GM19324 (cell line): ENCODE measurements around the gene WDR90.

Experiments
- ATAC-seq: cut with Tn5 transposase; IDR thresholded peaks from one replicate; pipeline ENCODE4 v1.9.1; 2021; ENCODE audit warnings: mild to moderate bottlenecking, moderate library complexity; ENCODE audit not compliant: unreplicated experiment, low FRiP score

Gene WDR90

DNA sequence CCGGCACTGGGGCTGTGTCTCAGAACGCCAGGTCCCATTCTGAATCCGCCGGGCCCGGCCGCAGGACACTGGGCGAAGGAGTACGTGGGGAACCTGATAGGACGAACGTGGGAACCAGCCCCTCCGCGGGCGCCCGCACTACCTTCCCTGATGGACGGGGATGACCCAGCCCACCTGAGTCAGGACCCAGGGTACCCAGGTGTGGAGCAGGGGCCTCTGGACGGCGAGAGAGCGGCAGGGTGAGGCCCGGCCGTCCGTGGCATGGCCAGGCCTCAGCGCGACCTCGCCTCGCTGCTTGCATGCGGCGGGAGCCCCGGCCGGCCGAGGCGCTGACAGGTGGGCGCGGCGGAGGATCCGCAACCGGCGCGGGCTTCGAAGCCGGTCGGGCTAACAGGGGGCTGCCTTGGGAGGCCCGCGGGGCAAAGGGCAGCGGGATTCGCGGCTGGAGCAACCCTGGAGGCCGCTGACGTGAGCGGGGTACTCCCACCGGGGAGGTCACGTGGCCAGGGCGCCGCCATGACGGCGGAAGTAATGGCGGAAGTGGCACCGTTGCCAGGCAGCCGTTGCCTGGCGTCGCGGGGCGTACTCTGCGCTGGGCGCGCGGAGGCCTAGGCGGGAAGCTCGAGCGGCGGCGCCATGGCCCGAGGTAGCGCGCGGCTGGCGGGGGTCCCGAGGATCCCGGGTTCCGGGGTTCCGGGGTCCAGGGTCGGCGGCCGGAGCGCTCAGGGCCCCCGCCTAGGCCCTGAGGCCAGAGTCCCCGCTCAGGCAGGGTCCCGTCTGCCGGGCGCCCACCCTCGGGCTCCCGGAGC is at the start of gene WDR90:
TSS of gene WDR90 (plus strand) at position 585 of the 809 bp plus-strand sequence. CDS start at position 637, 52 bp downstream.
- peak; percentile 78 for ATAC-seq

DNA sequence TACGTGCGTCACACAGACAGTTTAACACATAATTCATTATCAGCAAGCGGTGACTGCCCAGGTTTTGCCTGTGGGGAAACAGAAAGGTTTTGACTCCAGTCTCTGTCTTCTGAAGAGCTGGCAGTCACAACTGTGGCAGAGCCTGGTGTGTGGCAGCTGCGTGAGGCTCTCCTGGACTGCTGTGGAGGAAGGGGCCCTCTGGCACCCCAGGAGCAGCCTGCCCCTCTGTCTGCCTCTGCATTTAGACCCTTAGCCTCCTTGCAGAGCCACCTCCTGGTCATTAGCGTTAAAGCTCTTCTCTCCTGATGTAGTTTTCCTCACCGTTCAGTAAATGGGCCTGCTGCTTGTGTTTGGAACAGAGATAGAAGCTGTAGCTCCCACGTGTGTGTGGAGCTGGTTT is 48.4 kb upstream of the WDR90 start:
- no peak for ATAC-seq

DNA sequence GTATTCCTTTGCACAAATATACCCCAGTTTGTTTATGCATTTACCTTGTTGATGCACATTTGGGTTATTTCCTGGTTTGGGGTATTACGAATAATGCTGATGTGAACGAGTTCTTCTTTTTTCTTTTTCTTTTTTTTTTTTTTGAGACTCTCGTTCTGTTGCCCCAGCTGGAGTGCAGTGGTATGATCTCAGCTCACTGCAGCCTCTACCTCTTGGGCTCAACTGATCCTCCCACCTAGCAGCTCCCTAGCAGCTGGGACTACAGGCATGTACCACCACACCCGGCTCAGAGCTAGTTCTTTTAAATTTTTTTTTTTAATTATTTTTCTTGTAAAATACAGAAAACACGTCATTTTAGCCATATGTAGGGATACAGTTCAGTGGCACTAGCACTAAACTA is 45.2 kb upstream of the WDR90 start:
- no peak for ATAC-seq

DNA sequence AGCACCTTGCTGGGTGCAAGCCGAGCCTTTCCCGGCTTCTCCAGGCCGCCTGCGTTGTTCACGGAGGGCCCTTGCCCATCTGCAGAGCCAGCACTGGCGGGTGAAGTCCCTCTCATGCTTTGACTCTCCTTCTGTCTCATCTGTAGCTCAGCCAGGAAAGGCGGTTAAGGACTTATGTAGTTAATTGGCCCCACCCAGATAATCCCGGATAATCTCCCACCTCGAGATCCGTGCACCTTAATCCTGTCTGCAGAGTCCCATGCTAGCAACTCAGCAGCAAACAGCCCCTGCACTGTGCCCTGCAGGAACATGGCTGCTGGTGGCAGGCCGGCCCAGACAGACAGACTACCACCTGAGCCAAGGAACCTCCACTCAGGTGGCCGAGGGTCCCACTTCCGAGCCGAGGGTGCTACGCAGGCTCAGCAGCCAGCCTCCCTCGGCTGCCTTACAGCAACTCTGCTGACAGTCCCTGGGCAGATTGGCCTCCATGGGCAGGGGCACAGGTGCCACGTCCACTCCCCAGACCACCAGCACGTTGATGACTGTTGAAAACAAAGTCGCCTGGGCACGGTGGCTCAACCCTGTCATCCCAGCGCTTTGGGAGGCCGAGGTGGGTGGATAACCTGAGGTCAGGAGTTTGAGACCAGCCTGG is 42.4 kb upstream of the WDR90 start:
- no peak for ATAC-seq

DNA sequence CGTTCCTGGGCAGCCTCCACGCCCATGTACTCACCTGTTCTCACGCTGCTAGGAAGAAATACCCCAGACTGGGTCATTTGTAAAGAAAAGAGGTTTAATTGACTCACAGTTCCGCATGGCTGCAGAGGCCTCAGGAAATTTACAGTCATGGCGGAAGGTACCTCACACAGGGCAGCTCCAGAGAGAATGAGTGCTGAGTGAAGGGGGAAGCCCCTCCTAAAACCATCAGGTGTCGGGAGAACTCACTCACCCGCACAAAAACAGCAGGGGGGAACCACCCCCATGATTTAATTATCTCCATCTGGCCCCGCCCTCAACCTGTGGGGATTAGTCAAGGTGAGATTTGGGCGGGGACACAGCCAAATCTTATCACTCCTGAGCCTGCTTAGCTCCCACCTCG is 41.1 kb upstream of the WDR90 start:
- no peak for ATAC-seq

DNA sequence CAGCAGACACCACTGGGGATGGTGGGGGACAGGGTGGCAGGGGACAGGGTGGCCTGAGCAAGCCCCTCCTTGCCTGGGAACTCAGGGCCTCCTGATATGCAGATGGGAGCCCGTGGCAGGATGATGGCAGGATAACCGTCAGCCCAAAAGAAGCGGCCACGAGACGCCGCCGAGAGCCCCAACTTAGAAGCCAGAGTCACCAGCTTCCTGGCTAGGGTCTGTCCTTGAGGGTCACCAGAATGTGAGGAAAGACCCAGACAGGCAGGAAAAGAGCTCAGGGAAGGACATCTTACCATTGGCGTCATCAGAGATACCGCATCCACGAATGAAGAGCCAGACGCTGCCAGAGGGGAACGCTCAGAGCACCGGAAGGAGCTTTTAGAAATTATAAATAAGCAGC is 39.8 kb upstream of the WDR90 start:
- no peak for ATAC-seq

DNA sequence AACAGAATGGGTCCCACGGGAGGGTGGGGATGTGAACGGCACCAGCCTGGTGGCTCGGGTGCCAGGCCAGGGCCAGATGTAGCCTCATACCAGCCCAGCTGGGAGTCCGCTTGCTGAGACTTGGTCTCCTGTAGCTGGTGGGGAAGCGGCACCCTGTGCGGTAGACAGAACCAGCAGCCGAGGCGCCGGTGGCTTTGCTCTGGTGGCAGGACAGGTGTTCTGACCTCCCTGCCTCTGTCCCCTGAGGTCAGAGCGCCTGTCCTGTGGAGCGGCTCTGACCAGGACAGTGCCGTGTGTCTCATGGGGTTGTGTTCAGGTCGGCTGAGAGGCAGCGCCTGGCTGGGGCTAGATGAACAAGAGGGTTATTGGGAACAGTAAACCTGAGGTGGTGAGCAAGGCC is 39.2 kb upstream of the WDR90 start:
- ATAC-seq, result no peak

DNA sequence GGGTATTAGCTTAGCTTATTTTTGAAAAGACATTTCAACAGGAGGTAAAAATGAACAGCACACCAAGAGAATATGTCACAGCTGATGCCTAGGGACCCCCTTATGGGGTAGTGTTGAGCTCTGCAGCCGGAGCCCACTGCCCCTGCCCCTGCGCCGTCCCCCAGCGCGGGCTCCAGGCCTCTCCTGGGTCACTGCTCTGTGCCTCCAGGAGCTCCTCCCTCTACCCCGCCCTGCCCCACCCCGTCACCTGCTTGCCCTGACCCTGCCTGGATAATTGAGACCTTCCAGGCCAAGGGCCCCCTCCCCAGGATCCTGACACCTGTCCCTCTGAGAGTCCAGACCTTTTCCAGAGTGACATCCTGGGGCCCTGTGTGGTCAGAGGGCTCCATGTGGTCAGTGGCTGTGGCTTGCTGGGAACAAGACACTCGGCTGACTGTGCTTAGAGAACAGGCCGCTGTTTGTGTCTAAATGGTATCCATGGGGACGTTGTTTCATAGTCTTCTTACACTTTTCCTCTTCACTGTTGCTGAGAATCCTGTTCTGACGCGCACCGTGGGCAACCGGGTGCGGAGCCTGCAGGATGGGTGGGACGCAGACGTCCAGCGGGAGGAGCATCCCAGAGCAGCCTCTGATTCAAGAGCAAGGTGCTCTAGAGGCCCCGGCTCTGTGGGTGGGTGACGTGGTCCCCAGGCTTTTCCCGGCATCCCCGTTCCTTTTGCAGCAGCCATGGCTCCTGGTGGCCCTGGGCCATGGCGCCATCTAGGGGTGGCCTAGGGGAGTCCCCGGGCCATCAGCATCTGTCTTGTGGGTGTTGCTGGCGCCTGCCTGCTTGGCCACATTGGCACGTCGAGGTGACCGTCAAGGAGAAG is 38.4 kb upstream of the WDR90 start:
- no peak for ATAC-seq

DNA sequence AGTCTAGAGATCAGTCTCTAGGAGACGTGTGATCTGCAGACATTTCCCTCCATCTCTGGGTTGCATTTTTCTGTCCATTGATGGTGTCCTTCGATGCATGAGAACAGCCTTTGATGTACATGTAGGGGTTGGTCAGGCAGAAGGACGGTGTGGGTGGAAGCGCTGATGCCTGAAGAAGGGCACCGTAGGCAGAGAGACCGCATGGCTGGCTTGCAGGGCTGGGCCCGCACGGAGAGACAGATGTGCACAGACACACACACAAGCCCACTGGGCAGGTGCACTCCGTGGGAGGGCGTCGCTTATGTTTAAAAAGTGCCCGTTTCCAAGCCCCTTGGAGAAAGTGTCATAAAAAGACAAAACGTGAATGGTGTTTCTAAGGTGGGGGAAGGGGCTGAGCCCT is 34.0 kb upstream of the WDR90 start:
- no peak for ATAC-seq

DNA sequence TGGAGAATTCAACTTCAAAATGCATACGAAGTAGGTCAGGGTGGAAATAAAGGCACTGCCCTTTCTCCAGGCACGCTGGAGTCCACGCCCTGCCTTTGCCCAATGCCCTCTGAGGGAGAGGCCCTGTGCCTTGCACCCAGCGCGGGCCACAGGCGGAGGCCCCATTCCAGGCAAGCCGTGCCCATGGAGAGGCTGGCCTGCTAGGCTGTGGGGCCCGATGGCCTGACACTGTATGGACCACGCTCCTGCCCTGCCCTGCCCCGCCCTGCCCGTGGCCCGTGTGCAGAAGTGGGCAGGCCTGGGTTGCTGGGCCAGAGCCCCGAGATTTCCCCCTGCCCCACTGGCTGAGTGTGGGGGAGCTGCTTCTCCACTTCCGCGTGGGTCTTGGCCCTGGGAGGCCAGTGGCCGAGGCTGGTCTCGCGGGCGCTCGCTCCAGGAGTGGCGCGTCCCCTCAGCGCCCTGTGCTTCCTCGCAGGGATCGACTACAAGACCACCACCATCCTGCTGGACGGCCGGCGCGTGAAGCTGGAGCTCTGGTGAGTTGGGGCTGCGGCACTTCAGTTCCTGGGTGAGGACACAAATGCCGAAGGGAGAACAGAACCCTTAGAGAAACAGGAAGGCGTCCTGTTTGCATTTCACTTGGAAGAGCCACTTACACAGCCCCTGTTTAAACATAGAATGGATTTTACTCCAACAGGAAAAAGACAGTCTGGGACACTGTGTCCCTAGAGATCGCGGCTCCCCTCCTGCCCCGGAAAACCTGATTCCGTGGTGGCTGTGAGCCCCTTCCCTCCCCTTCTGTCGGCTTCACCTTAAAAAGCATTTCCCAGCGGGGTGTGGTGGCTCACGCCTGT is 32.2 kb upstream of the WDR90 start:
- no peak for ATAC-seq

DNA sequence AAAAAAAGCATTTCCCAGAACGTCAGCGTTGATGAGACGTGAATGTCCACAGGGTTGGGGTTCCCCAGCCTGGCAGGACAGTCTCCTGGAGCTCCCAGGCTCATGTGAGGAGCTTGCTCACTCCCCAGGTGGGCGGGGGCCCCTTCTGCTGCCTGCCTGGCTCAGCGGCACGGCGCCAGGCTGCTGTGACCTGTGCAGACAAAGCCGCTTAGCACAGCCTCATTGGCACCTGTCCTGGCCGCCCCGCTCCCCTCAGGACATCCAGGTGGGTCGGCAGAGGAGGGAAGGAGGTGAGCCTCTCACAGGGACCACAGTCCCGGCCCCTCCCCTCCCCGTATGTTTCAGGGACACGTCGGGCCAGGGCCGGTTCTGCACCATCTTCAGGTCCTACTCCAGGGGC is 31.3 kb upstream of the WDR90 start:
- no peak for ATAC-seq

DNA sequence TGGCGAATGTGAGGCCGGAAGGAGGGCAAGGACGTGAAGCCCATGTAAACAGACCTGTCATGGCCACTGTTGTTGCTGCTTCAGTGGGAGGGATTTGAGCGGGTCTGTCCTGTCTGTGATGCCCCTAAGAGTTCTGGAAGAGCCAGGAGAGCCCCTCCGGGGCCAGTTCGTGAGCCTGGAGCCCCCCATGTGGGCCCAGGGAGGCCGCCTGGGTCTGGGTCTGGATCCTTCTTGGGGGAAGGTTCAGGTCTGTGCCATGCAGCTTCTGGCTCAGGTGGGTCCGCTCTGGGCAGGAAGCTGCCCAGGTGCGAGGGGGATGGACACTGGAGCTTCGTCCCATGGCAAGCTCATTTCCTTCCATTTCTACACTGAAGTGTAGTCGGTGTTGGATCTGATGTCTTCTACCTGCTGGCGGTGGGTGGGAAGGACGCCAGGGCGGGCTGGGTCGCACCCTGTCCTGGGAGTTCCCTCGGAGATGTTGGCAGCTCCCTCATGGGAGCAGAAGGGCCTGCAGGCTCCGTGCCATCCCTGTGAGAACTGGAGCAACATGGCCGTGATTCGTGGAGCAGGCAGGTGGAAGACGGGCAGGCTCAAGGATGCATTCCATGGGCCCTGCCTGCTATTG is 29.6 kb upstream of the WDR90 start:
- no peak for ATAC-seq

DNA sequence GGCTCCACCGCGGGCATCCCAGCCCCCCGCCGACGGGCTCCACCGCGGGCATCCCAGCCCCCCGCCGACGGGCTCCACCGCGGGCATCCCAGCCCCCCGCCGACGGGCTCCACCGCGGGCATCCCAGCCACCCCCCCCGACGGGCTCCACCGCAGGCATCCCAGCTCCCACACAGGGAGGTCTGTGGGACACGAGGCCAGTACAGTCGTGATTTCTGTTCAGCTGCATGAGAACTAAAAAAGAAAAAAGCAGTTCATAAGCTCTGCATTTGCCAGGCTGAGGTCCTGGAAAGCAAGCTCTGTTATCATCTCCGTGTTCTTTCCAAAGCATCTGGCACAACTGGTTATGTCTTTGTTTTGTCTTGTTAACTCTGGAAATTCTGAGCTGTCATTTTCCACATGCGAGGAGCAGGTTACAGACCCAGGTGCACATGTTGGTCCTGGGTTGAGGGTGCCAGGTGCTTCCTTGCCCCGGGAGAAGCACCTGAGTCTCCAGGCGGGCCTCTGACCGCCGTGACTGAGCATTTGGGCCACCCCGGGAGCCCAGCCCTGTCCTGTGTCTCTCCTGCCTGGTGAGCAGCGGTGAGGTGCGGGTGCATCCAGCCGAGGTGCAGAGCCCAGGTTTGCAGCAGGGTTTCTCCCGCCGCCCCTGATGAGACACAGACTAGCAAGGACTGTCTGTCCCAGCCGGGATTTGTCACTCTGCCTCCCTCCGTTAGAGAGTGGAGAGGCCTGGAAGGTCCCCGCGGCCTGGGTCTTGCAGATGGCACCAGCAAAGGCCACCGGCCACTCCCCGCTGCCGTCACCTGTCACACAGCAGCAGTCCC is 28.3 kb upstream of the WDR90 start:
- ATAC-seq, result no peak

DNA sequence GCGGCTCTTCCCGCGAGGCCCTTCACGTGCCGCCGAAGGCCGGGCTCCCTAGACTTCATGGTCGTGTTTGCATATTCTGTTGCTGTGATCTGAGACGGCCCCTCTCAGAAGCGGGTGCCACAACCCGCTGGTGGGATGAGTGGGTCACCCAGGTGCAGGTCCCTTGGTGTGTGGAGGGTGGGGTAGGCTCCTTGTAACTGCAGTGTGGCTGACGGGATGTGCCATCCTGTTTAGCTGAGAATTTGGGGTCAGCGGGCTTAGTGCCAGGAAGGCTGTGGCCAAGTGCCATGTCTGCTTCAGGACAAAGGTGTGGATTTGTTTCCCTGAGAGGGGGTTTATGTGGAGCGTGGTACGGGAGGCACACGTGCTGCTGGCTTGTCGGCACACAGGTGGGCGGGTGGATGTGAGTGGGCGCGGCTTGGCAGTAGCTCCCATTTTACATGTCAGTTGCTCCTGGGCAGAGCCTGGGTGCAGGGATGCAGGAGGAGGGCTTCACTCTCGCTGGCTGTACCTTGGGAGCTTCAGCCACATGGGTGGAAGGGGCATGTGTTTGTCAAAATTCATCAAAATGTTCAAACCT is 27.5 kb upstream of the WDR90 start:
- no peak for ATAC-seq

DNA sequence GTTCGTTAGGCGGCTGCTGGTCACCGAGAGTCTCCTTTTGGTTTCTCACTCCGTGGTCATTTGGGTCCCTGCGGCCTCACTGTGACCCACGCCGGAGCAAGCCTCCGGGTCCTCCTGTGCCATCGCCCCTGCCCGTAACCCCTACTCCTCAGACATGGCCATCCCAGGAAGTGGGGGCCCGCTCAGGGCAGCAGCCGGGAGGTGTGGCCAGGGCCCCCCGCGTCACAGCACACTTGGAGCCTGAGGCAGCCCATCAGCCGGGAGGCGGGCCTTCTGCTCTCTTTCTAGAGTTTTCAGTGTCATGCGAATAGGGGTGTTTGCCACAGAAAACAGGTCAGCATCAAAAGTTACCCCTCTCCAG is 26.3 kb upstream of the WDR90 start:
- no peak for ATAC-seq

DNA sequence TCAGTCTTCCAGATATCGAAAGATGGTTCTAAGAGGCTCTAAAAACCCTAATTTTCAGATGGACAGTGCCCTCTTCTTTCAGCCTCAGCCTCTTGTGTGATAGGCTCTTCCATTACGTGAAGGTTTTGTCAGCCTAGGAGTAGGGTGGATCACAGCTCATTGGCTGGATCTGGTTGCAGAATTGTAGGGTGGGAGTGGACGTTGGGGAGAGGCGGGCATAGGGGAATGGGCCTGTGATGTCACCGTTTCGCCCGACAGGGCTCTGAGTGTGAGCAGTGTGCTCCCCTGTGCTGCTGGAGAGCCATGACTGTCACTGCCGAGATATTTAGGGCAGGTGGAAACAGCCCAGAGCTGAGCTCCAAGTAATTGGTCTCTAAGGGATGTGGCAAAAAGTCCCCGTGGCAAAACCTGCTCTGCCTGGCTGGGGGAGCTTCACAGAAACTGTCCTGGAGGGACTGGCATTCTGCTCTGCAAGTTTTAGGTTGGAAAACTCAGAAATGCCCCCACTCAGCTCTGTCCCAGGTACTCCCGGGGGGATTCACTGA is 24.6 kb upstream of the WDR90 start:
- ATAC-seq, result no peak

DNA sequence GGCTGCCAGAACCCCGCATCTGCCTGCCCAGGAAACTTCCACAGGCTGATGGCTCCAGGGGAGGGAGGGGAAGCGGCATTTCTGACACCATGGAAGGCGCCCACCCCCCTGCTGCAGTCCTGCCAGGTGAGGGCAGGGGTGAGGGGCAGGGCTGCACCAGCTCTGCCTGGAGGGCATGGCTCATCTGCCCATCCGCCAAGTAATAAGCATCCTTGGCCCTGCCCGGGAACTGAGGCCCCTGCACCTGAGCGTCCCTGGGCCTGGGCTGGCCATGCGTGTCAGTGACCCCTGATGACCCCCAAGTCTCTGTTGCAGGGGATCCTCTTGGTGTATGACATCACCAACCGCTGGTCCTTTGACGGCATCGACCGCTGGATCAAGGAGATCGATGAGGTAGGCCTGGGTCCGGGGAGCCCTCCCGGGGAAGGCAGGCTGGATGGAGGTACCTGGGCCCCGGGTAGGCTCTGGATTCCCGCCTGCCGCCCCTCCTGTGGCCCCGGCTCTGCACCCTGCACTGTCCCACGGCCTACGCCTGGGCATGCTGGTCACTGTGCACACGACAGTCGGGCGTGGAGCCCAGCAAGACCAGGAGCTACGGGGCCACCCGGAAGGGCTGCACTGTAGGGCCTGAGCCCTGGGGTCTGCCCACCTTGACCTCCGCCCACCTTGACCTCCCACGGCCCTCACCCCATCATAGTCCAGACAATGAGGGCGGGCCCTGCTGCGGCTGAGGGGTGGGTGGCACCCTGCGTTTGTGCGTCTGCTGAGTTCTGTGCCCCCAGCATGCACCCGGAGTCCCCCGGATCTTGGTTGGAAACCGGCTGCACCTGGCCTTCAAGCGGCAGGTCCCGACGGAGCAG is 23.8 kb upstream of the WDR90 start:
- ATAC-seq, result no peak
